T-cell (primary cell): Measurements from ENCODE around the gene RPRD1A. TPM values are rescaled to one million over a fixed set of nuclear protein-coding genes. Genes with fewer than 3 reads are reported as not detected.
A peak's percentile ranks its signal among the peaks of the same experiment; 100 is the strongest.

Source experiments
- ATAC-seq, 4 experiments: fragments of 200-7000 bp in 3 of 4; fragments of 150-1000 bp in 1 of 4; cut with Tn5 transposase; replicated peaks in 1 of 4; 1 replicate in 3 of 4; 2 replicates in 1 of 4; pipeline ENCODE4 v1.10.0; 2021; ENCODE audit warnings: moderate library complexity in 3 of 4, mild to moderate bottlenecking in 2 of 4, moderate number of reproducible peaks in 1 of 4
- CTCF ChIA-PET, 2 donors: fragments of 300-600 bp; sonication (Branson Sonifier 250); formaldehyde crosslinking; loops; one replicate each; lab custom pipeline; 2022; ENCODE audit warnings: antibody characterized with exemption in 2 of 2; lab: Charles Lee
- POLR2A ChIA-PET, 2 donors: fragments of 300-600 bp; sonication (Branson Sonifier 250); formaldehyde crosslinking; loops; one replicate each; lab custom pipeline; 2022; ENCODE audit warnings: antibody characterized with exemption in 2 of 2; lab: Charles Lee
- DNase-seq, 35 experiments: peaks; one replicate each; pipeline versions ENCODE4 v3.0.0 to v3.0.0-alpha.2; 2013 to 2023
- H3K27ac ChIP-seq: one replicate; pipeline ENCODE4 v1.5.1; 2013; ENCODE audit warnings: low read length
- H3K27me3 ChIP-seq, 2 experiments: replicated peaks in 1 of 2; 1 replicate in 1 of 2; 2 replicates in 1 of 2; pipeline versions ENCODE4 v1.6.1 to v1.7.0; 2013; ENCODE audit warnings: low read length in 1 of 2, mixed read lengths in 1 of 2; ENCODE audit not compliant: control insufficient read depth in 2 of 2, insufficient read depth in 2 of 2; ENCODE audit errors: extremely low read depth in 1 of 2
- H3K36me3 ChIP-seq, 2 donors: 1 replicate in 1 of 2; 2 replicates in 1 of 2; pipeline versions ENCODE4 v1.6.1 to v1.7.0; 2013; ENCODE audit warnings: low read length in 1 of 2; ENCODE audit not compliant: control insufficient read depth in 2 of 2, insufficient read depth in 1 of 2; ENCODE audit errors: extremely low read depth in 1 of 2
- H3K4me1 ChIP-seq, 2 experiments: 1 replicate in 1 of 2; 2 replicates in 1 of 2; pipeline versions ENCODE4 v1.6.1 to v1.7.0; 2013; ENCODE audit warnings: low read length in 2 of 2, mixed read lengths in 1 of 2; ENCODE audit not compliant: insufficient read depth in 2 of 2, control insufficient read depth in 1 of 2; ENCODE audit errors: extremely low read depth in 1 of 2
- H3K4me3 ChIP-seq, 2 donors: 1 replicate in 1 of 2; 2 replicates in 1 of 2; pipeline versions ENCODE4 v1.5.1 to v1.7.0; 2013; ENCODE audit warnings: mild to moderate bottlenecking in 2 of 2, low read length in 1 of 2, moderate library complexity in 1 of 2; ENCODE audit not compliant: control insufficient read depth in 1 of 2; ENCODE audit errors: extremely low read depth in 1 of 2
- H3K9me3 ChIP-seq: 2 replicates; pipeline ENCODE4 v1.7.0; 2013
- H3K27ac Mint-ChIP-seq, 2 donors: one replicate each; pipeline ENCODE4 v1.8.0; 2020 to 2021; ENCODE audit warnings: mild to moderate bottlenecking in 2 of 2, mixed read lengths in 2 of 2
- H3K27me3 Mint-ChIP-seq, 2 donors: one replicate each; pipeline ENCODE4 v1.8.0; 2021 to 2022; ENCODE audit warnings: mixed read lengths in 2 of 2
- H3K36me3 Mint-ChIP-seq: one replicate; pipeline ENCODE4 v1.8.0; 2021; ENCODE audit warnings: mixed read lengths
- H3K4me1 Mint-ChIP-seq, 3 donors: one replicate each; pipeline ENCODE4 v1.8.0; 2020 to 2022; ENCODE audit warnings: mixed read lengths in 3 of 3, mild to moderate bottlenecking in 1 of 3
- H3K4me3 Mint-ChIP-seq, 3 donors: one replicate each; pipeline ENCODE4 v1.8.0; 2020 to 2022; ENCODE audit warnings: mild to moderate bottlenecking in 3 of 3, mixed read lengths in 3 of 3, moderate library complexity in 3 of 3
- H3K9me3 Mint-ChIP-seq, 3 donors: one replicate each; pipeline ENCODE4 v1.8.0; 2020 to 2022; ENCODE audit warnings: mixed read lengths in 3 of 3
- WGBS: methylation state at CpG from one replicate; pipeline ENCODE4 v1.1.5; 2013; ENCODE audit warnings: missing lambda C conversion rate; ENCODE audit not compliant: insufficient coverage; 5-methylcytosine and 5-hydroxymethylcytosine counted together
- total RNA-seq, 35 experiments: library from RNA in 6 of 35; stranded (reverse) in 6 of 35; fragments of 120-200 nt in 1 of 35; gene quantifications; one replicate each; pipeline versions ENCODE4 v1.2.1 to v1.2.4 and lab custom pipeline; 2013 to 2026

RPRD1A gene
- total RNA-seq, 5 donors from 2014 or later (not counting 1 experiment from before 2014, with no cell fraction given) = 22.3 to 37.4 (median 36.8) TPM

- ChIA-PET POLR2A (no interaction called here), CTCF (no interaction called here)
- Histone ChIP-seq H3K27me3 (no peaks in the 10 kb centered on the region), H3K9me3 (no peaks in the 10 kb centered on the region), H3K27ac (no peak overlapping the region), H3K36me3 (peaks cover 10 to 44% of the 10 kb centered on the region in 2 donors), H3K4me3 (no peak overlapping the region), H3K4me1 (no peaks in the 10 kb centered on the region)
- ATAC-seq (no peak), DNase-seq (no peak)
- no peaks in the 10 kb centered on the region for H3K27me3 Mint-ChIP-seq
- H3K4me1 Mint-ChIP-seq = peaks cover 0 to 4% (median 4%) of the 10 kb centered on the region in 3 donors
- no CpG with 5 or more reads among the region's 2 CpGs for WGBS
- no peaks in the 10 kb centered on the region for H3K9me3 Mint-ChIP-seq
- H3K27ac Mint-ChIP-seq = no peak overlapping the region
- no peak overlapping the region for H3K4me3 Mint-ChIP-seq
- peaks cover 61% of the 10 kb centered on the region for H3K36me3 Mint-ChIP-seq
Observed at GRCh38 chr18:35982409-35983114, 84.8 kb downstream of the RPRD1A start.

- Mint-ChIP-seq H3K27me3 (no peaks in the 10 kb centered on the region), H3K4me3 (no peak overlapping the region), H3K9me3 (no peaks in the 10 kb centered on the region), H3K36me3 (peaks cover 66% of the 10 kb centered on the region), H3K4me1 (peaks cover 11 to 24% (median 19%) of the 10 kb centered on the region in 3 donors), H3K27ac (no peak overlapping the region)
- Histone ChIP-seq H3K4me1 (no peaks in the 10 kb centered on the region), H3K27me3 (no peaks in the 10 kb centered on the region), H3K9me3 (no peaks in the 10 kb centered on the region), H3K27ac (no peak overlapping the region), H3K36me3 (peaks cover 13 to 64% of the 10 kb centered on the region in 2 donors), H3K4me3 (no peak overlapping the region)
- no peak for ATAC-seq
- ChIA-PET POLR2A (no interaction called here), CTCF (no interaction called here)
- no peak for DNase-seq
Observed at GRCh38 chr18:35979112-35979511, 88.2 kb downstream of the RPRD1A start.

- H3K9me3 Mint-ChIP-seq = no peaks in the 10 kb centered on the region
- CTCF ChIA-PET = interaction anchor here in 1 of 2 donors (0.5 to 0.6 kb wide), 2 partner anchors 69 to 159 kb away, joined by 4 to 6 read pairs; no protein-coding TSS in a partner anchor
- no peak overlapping the region for H3K4me3 ChIP-seq
- H3K36me3 Mint-ChIP-seq = peaks cover 41% of the 10 kb centered on the region
- ATAC-seq = no peak
- peaks cover 50 to 63% (median 55%) of the 10 kb centered on the region in 3 donors for H3K4me1 Mint-ChIP-seq
- H3K27ac Mint-ChIP-seq = peak overlapping the region; percentile 97 to 98
- H3K27ac ChIP-seq = no peak overlapping the region
- DNase-seq = no peak
- no peaks in the 10 kb centered on the region for H3K27me3 Mint-ChIP-seq
- peaks cover 18 to 30% of the 10 kb centered on the region in 2 experiments for H3K4me1 ChIP-seq
- H3K27me3 ChIP-seq = no peaks in the 10 kb centered on the region
- WGBS = no CpG with 5 or more reads among the region's 3 CpGs
- POLR2A ChIA-PET = no interaction called here
- peak overlapping the region; percentile 92 to 98 (median 98) for H3K4me3 Mint-ChIP-seq
- peaks cover 3 to 39% of the 10 kb centered on the region in 2 donors for H3K36me3 ChIP-seq
- H3K9me3 ChIP-seq = no peaks in the 10 kb centered on the region
Observed at GRCh38 chr18:35974181-35974580, 93.2 kb downstream of the RPRD1A start.

GRCh38 chr18:35973650-35974049 lies 93.7 kb downstream of the RPRD1A start:
- POLR2A ChIA-PET = interaction anchor here in 1 of 2 donors (0.6 kb wide), 2 partner anchors 11 to 155 kb away, joined by 3 to 4 read pairs; no protein-coding TSS in a partner anchor
- H3K9me3 Mint-ChIP-seq = no peaks in the 10 kb centered on the region
- no peaks in the 10 kb centered on the region for H3K27me3 Mint-ChIP-seq
- 88% methylated on average over 2 of the region's 12 CpGs for WGBS
- H3K4me3 ChIP-seq = peak overlapping the region; percentile 35 to 70
- peak overlapping the region; percentile 74 for H3K27ac ChIP-seq
- H3K27me3 ChIP-seq = no peaks in the 10 kb centered on the region
- ATAC-seq (no peak), DNase-seq (no peak)
- H3K27ac Mint-ChIP-seq = peak overlapping the region; percentile 97 to 98
- peaks cover 3 to 33% of the 10 kb centered on the region in 2 donors for H3K36me3 ChIP-seq
- peaks cover 55 to 66% (median 59%) of the 10 kb centered on the region in 3 donors for H3K4me1 Mint-ChIP-seq
- peaks cover 38% of the 10 kb centered on the region for H3K36me3 Mint-ChIP-seq
- H3K4me3 Mint-ChIP-seq = peak overlapping the region; percentile 92 to 98 (median 98)
- no peaks in the 10 kb centered on the region for H3K9me3 ChIP-seq
- CTCF ChIA-PET = interaction anchor here in 1 of 2 donors (0.5 to 0.6 kb wide), 2 partner anchors 69 to 859 kb away, joined by 3 to 4 read pairs; no protein-coding TSS in a partner anchor
- H3K4me1 ChIP-seq = peaks cover 20 to 30% of the 10 kb centered on the region in 2 experiments

- WGBS = under 1% methylated on average over 71 of the region's 73 CpGs
- peak; percentile 88 to 94 (median 92) for ATAC-seq
- Histone ChIP-seq H3K27me3 (no peaks in the 10 kb centered on the region), H3K9me3 (no peaks in the 10 kb centered on the region), H3K36me3 (peaks cover 3 to 23% of the 10 kb centered on the region in 2 donors), H3K27ac (peak within 1 kb of the TSS; percentile 74), H3K4me3 (peak within 1 kb of the TSS; percentile 70 to 99), H3K4me1 (peaks cover 22 to 34% of the 10 kb centered on the region in 2 experiments)
- H3K36me3 Mint-ChIP-seq = peaks cover 25% of the 10 kb centered on the region
- peak; percentile 80 to 96 (median 89) for DNase-seq
- ChIA-PET POLR2A (interaction anchor here in 1 of 2 donors (0.5 to 0.6 kb wide), 4 partner anchors 18 to 908 kb away, joined by 3 to 6 read pairs (median 4); no protein-coding TSS in a partner anchor), CTCF (interaction anchor here in 1 of 2 donors (0.7 kb wide), 1 partner anchor 106 kb away, joined by 6 read pairs; no protein-coding TSS in a partner anchor)
- peak within 1 kb of the TSS; percentile 98 for H3K27ac Mint-ChIP-seq
- no peaks in the 10 kb centered on the region for H3K27me3 Mint-ChIP-seq
- H3K4me1 Mint-ChIP-seq = peaks cover 63 to 71% (median 64%) of the 10 kb centered on the region in 3 donors
- H3K4me3 Mint-ChIP-seq = peak within 1 kb of the TSS; percentile 92 to 98 (median 98)
- no peaks in the 10 kb centered on the region for H3K9me3 Mint-ChIP-seq
Observed at GRCh38 chr18:35972197-35973000, 95.0 kb downstream of the RPRD1A start, which contains the start of gene RMP24. Gene RMP24, plus strand, starts transcription at chr18:35972679.
